Hepatocyte (in vitro differentiated cells): ENCODE results near the gene SPTBN2. TPM values are rescaled to one million over a fixed set of nuclear protein-coding genes. Genes with fewer than 3 reads are reported as not detected.
"Not testable (repeated sequence)": the region's sequence is repeated elsewhere in the genome, so short reads cannot be mapped to it uniquely, and the experiment has no call there.

Experiments used
- DNase-seq: peaks from one replicate; pipeline ENCODE4 v3.0.0-alpha.2; 2016; ENCODE audit warnings: low spot score
- H2AFZ ChIP-seq: fragments of 200-600 bp; sonication (generic); 2 replicates; pipeline ENCODE4 v1.6.0; 2016; ENCODE audit warnings: antibody characterized with exemption, mild to moderate bottlenecking
- H3K27ac ChIP-seq: fragments of 200-600 bp; sonication (generic); 2 replicates; pipeline ENCODE4 v1.5.1; 2016; ENCODE audit warnings: mild to moderate bottlenecking
- H3K27me3 ChIP-seq: fragments of 200-600 bp; sonication (generic); 2 replicates; pipeline ENCODE4 v1.6.1; 2016
- H3K36me3 ChIP-seq: fragments of 200-600 bp; sonication (generic); replicated peaks from 2 replicates; pipeline ENCODE4 v1.5.1; 2016; ENCODE audit warnings: low read depth; ENCODE audit not compliant: insufficient read depth
- H3K4me1 ChIP-seq: fragments of 200-600 bp; sonication (generic); 2 replicates; pipeline ENCODE4 v1.5.1; 2016; ENCODE audit warnings: mild to moderate bottlenecking, moderate library complexity; ENCODE audit not compliant: insufficient read depth
- H3K4me2 ChIP-seq: fragments of 200-600 bp; sonication (generic); 2 replicates; pipeline ENCODE4 v1.6.0; 2016
- H3K4me3 ChIP-seq: fragments of 200-600 bp; sonication (generic); 2 replicates; pipeline ENCODE4 v1.5.1; 2016; ENCODE audit warnings: mild to moderate bottlenecking
- H3K79me2 ChIP-seq: fragments of 200-600 bp; sonication (generic); 2 replicates; pipeline ENCODE4 v1.6.0; 2017; ENCODE audit warnings: mild to moderate bottlenecking
- H3K9me2 ChIP-seq: fragments of 200-600 bp; sonication (generic); replicated peaks from 2 replicates; pipeline ENCODE4 v1.6.0; 2017; ENCODE audit warnings: mild to moderate bottlenecking; ENCODE audit not compliant: insufficient read depth
- H3K9me3 ChIP-seq: fragments of 200-600 bp; sonication (generic); 2 replicates; pipeline ENCODE4 v1.5.1; 2016; ENCODE audit warnings: low read depth, mild to moderate bottlenecking
- H4K20me1 ChIP-seq: fragments of 200-600 bp; sonication (generic); 2 replicates; pipeline ENCODE4 v1.6.0; 2016; ENCODE audit warnings: mild to moderate bottlenecking; ENCODE audit not compliant: insufficient read depth, poor library complexity, severe bottlenecking
- EZH2 ChIP-seq: fragments of 200-600 bp; sonication (generic); IDR thresholded peaks from 2 replicates; pipeline ENCODE4 v1.6.1; 2016; ENCODE audit warnings: antibody characterized with exemption, mild to moderate bottlenecking, borderline replicate concordance
- EZH2phosphoT487 ChIP-seq: fragments of 200-600 bp; sonication (generic); IDR thresholded peaks from one replicate; pipeline ENCODE4 v1.6.1; 2018; ENCODE audit warnings: antibody characterized with exemption, mild to moderate bottlenecking, low read depth, moderate library complexity; ENCODE audit not compliant: unreplicated experiment, severe bottlenecking
- WGBS: methylation state at CpG from one replicate; pipeline ENCODE4 v1.1.6; 2016; ENCODE audit warnings: low lambda C conversion rate; ENCODE audit errors: missing lambda C conversion rate; 5-methylcytosine and 5-hydroxymethylcytosine counted together
- polyA plus RNA-seq: library from polyadenylated mRNA; unstranded; fragments of >200 nt; fragmentation: Nextera tagmentation; extraction: Ambion mirVana; gene quantifications from 2 replicates; pipeline ENCODE4 v1.2.1, GENCODE V29; 2016
- total RNA-seq: library from RNA; depleted of rRNA; stranded (reverse); fragments of >200 nt; gene quantifications from 2 replicates; pipeline ENCODE4 v1.2.3, GENCODE V29; 2014
- TF ChIP-seq, protein P1 (sequence below): fragments of 200-600 bp; sonication (generic); IDR thresholded peaks from 2 replicates; pipeline ENCODE4 v1.5.1; 2016; ENCODE audit warnings: antibody characterized with exemption, mild to moderate bottlenecking; ENCODE audit not compliant: poor library complexity

Gene SPTBN2
- total and polyA plus RNA-seq, 2 experiments from 2014 or later = 152 to 177 TPM

DNA sequence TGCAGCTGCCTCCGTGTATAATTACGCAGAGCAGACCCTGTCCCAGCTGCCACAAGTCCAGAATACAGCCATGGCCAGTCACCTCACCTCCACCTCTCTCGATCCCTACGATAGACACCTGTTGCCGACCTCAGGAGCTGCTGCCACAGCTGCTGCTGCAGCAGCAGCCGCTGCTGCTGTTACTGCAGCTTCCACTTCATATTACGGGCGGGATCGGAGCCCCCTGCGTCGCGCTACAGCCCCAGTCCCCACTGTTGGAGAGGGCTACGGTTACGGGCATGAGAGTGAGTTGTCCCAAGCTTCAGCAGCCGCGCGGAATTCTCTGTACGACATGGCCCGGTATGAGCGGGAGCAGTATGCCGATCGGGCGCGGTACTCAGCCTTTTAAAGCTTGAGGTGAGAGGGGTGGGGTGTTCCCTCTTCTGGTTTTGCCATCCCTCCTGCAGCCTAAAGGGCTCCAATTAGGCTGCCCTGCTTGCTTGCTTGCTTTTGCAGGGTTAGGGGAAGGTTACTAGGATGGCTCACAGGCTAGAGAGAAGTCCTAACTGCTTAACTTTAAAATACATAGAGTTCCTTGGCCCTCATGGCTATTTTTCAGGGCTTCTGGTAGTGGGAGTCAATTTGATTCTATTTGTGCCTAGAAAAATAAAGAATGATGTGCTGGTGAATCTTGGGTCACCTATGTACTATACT is 85.1 kb downstream of the SPTBN2 start:
- Histone ChIP-seq H2AFZ (no peak overlapping the region), H3K4me1 (peaks cover 40% of the 10 kb centered on the region), H3K9me2 (no peaks in the 10 kb centered on the region), H3K79me2 (peaks cover 100% of the 10 kb centered on the region), H3K4me2 (peak overlapping the region; percentile 96), H3K27me3 (no peaks in the 10 kb centered on the region), H3K27ac (no peak overlapping the region), H3K4me3 (no peak overlapping the region), H4K20me1 (peaks cover 99% of the 10 kb centered on the region), H3K9me3 (no peaks in the 10 kb centered on the region), H3K36me3 (peaks cover 3% of the 10 kb centered on the region)
- no peak for DNase-seq
- TF ChIP-seq EZH2phosphoT487 (no peak), EZH2 (no peak)
- TF ChIP-seq, protein P1, sequence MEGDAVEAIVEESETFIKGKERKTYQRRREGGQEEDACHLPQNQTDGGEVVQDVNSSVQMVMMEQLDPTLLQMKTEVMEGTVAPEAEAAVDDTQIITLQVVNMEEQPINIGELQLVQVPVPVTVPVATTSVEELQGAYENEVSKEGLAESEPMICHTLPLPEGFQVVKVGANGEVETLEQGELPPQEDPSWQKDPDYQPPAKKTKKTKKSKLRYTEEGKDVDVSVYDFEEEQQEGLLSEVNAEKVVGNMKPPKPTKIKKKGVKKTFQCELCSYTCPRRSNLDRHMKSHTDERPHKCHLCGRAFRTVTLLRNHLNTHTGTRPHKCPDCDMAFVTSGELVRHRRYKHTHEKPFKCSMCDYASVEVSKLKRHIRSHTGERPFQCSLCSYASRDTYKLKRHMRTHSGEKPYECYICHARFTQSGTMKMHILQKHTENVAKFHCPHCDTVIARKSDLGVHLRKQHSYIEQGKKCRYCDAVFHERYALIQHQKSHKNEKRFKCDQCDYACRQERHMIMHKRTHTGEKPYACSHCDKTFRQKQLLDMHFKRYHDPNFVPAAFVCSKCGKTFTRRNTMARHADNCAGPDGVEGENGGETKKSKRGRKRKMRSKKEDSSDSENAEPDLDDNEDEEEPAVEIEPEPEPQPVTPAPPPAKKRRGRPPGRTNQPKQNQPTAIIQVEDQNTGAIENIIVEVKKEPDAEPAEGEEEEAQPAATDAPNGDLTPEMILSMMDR = no peak
- 94% methylated on average over 24 of the region's 24 CpGs for WGBS

DNA sequence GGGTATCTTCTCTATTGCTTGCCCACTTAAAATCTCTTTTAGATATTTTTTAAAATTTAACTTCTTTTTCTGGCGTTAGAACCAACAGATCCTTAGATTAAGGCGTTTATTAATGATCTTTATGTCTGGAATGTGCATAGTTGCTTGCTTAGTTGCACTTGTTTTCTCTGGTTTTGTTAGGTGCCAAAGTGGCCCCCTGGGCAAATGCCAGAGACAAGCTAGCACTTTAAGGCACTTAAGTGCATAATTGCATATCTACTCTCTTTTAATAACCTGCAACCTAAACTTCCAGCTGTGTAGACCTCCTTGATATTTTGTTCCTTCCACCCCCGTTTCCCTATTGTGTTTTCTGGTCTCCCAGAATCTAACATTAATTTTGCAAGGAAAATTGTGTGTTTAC is 87.2 kb downstream of the SPTBN2 start:
- H4K20me1 ChIP-seq = peaks cover 78% of the 10 kb centered on the region
- H2AFZ ChIP-seq = no peak overlapping the region
- peaks cover 3% of the 10 kb centered on the region for H3K36me3 ChIP-seq

DNA sequence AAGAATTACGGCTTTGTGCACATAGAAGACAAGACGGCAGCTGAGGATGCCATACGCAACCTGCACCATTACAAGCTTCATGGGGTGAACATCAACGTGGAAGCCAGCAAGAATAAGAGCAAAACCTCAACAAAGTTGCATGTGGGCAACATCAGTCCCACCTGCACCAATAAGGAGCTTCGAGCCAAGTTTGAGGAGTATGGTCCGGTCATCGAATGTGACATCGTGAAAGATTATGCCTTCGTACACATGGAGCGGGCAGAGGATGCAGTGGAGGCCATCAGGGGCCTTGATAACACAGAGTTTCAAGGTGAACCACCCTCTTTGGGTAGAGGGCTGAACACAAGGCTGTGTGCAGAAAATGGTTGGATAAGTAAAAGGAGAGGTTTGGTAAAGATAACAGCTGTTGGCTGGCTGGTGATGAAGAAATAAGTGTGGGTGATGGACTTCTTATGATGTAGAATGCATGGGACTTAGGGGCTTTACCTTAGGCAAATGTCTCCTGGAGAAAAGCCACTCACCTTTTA is 89.1 kb downstream of the SPTBN2 start:
- H3K9me3 ChIP-seq, H3K9me2 ChIP-seq, H3K27ac ChIP-seq, H3K27me3 ChIP-seq, H3K36me3 ChIP-seq, H2AFZ ChIP-seq, DNase-seq: not testable (repeated sequence)
- Histone ChIP-seq H3K4me3 (peak overlapping the region; percentile 47), H3K4me2 (peak overlapping the region; percentile 96), H3K4me1 (peaks cover 48% of the 10 kb centered on the region), H4K20me1 (peaks cover 59% of the 10 kb centered on the region), H3K79me2 (peaks cover 91% of the 10 kb centered on the region)
- 49% methylated on average over 10 of the region's 10 CpGs for WGBS

More for the DNA sequence above, 87.2 kb downstream of the SPTBN2 start:
- Histone ChIP-seq H3K9me2 (no peaks in the 10 kb centered on the region), H3K4me2 (peak overlapping the region; percentile 96), H3K79me2 (peaks cover 91% of the 10 kb centered on the region), H3K4me3 (peak overlapping the region; percentile 47), H3K9me3 (no peaks in the 10 kb centered on the region), H3K27ac (no peak overlapping the region), H3K4me1 (peaks cover 49% of the 10 kb centered on the region), H3K27me3 (no peaks in the 10 kb centered on the region)
- no peak for DNase-seq
- TF ChIP-seq EZH2 (no peak), EZH2phosphoT487 (no peak)
- TF ChIP-seq, protein P1 = no peak
- 35% methylated on average over 3 of the region's 3 CpGs for WGBS

DNA sequence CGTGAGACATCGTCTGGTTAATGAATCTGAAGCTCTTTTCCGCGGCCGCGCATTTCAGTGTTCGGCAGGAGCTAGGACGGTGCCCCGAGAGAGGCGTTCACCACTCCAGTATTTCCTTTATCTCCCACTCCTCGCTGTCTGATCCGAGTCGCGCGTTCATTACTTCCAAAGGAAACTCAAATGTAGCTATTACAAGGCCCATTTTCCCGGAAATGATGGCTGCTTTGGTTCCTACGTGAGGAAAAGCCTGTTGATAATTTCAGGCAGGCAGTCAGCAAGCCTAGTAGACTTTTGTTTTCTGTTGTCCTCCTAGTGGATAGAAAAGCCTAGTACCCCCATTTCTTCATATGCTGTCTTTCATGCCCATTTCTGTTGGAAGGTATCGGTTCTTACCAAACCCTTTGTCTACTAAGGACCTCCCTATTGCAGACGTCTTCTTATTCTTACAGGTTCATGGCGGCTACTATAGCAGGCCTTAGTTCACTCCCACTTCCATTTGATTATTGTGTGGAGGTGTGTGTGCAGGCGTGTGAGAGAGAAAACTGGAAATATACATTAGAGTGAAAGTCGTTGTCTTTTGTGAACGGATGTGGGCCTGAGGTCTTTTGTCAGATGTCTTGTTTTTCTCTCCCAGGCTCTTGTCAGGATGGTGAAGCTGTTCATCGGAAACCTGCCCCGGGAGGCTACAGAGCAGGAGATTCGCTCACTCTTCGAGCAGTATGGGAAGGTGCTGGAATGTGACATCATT is 89.8 kb downstream of the SPTBN2 start:
- WGBS = 6% methylated on average over 27 of the region's 27 CpGs
- H3K4me2 ChIP-seq = peak overlapping the region; percentile 96
- no peaks in the 10 kb centered on the region for H3K9me2 ChIP-seq
- H2AFZ ChIP-seq = no peak overlapping the region
- H3K4me3 ChIP-seq = peak overlapping the region; percentile 72
- H3K9me3 ChIP-seq = no peaks in the 10 kb centered on the region
- H3K27me3 ChIP-seq = no peaks in the 10 kb centered on the region
- H3K79me2 ChIP-seq = peaks cover 91% of the 10 kb centered on the region
- peaks cover 42% of the 10 kb centered on the region for H3K4me1 ChIP-seq
- H4K20me1 ChIP-seq = peaks cover 57% of the 10 kb centered on the region
- H3K36me3 ChIP-seq = peaks cover 3% of the 10 kb centered on the region
- TF ChIP-seq EZH2 = no peak
- TF ChIP-seq, protein P1 = peak; percentile 13
- TF ChIP-seq EZH2phosphoT487 = no peak
- DNase-seq = peak; percentile 60
- peak overlapping the region; percentile 90 for H3K27ac ChIP-seq
